Loucy (cell line): ENCODE measurements around the gene ACSS3.

Experiments used
- EZH2phosphoT487 ChIP-seq: fragments of 200-600 bp; IDR thresholded peaks from 2 replicates; pipeline ENCODE4 v1.6.1; 2018; ENCODE audit warnings: antibody characterized with exemption, mild to moderate bottlenecking, moderate library complexity, borderline replicate concordance
- TF ChIP-seq, protein P1 (sequence below): fragments of 200-600 bp; sonication (generic); conservative IDR thresholded peaks from 2 replicates; pipeline ENCODE4 v1.5.1; 2014; ENCODE audit warnings: mild to moderate bottlenecking, antibody characterized with exemption, low read length

- TF ChIP-seq, protein P1, sequence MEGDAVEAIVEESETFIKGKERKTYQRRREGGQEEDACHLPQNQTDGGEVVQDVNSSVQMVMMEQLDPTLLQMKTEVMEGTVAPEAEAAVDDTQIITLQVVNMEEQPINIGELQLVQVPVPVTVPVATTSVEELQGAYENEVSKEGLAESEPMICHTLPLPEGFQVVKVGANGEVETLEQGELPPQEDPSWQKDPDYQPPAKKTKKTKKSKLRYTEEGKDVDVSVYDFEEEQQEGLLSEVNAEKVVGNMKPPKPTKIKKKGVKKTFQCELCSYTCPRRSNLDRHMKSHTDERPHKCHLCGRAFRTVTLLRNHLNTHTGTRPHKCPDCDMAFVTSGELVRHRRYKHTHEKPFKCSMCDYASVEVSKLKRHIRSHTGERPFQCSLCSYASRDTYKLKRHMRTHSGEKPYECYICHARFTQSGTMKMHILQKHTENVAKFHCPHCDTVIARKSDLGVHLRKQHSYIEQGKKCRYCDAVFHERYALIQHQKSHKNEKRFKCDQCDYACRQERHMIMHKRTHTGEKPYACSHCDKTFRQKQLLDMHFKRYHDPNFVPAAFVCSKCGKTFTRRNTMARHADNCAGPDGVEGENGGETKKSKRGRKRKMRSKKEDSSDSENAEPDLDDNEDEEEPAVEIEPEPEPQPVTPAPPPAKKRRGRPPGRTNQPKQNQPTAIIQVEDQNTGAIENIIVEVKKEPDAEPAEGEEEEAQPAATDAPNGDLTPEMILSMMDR = no peak
- TF ChIP-seq EZH2phosphoT487 = no peak
Measured at GRCh38 chr12:81120961-81121360, 43.1 kb downstream of the ACSS3 start.
